ENCODE results near the gene LRRC75A.
"Not testable (repeated sequence)": the region's sequence is repeated elsewhere in the genome, so short reads cannot be mapped to it uniquely, and the experiment has no call there.

LRRC75A gene

GRCh38 chr17:16407911-16408588 is 83.9 kb downstream of the LRRC75A start:
- DNase-seq (ENCODE audit: low read depth in 2 of 2, low spot score in 1 of 2): no peak

GRCh38 chr17:16406742-16407674 is 85.0 kb downstream of the LRRC75A start:
- DNase-seq (ENCODE audit: low read depth in 2 of 2, low spot score in 1 of 2): no peak

GRCh38 chr17:16403847-16404246 is 88.1 kb downstream of the LRRC75A start:
- DNase-seq (ENCODE audit: low read depth in 2 of 2, low spot score in 1 of 2): not testable (repeated sequence)

- no peak for DNase-seq (ENCODE audit: low read depth in 2 of 2, low spot score in 1 of 2)
Measured at GRCh38 chr17:16398270-16399267, 93.4 kb downstream of the LRRC75A start.

GRCh38 chr17:16396693-16397092 is 95.3 kb downstream of the LRRC75A start:
- not testable (repeated sequence) for DNase-seq (ENCODE audit: low read depth in 2 of 2, low spot score in 1 of 2)

- not testable (repeated sequence) for DNase-seq (ENCODE audit: low read depth in 2 of 2, low spot score in 1 of 2)
Measured at GRCh38 chr17:16395887-16396286, 96.1 kb downstream of the LRRC75A start.

GRCh38 chr17:16392491-16392890 is 99.5 kb downstream of the LRRC75A start:
- not testable (repeated sequence) for DNase-seq (ENCODE audit: low read depth in 2 of 2, low spot score in 1 of 2)
